Putamen (tissue), 1 donor: ENCODE measurements around the gene ZNF20.
A peak's percentile ranks its signal among the peaks of the same experiment; 100 is the strongest.

ENCODE experiments used
- DNase-seq: peaks from one replicate; pipeline ENCODE4 v3.0.0-alpha.2; 2016; ENCODE audit warnings: low spot score

ZNF20 gene

GRCh38 chr19:12139885-12140544, at the start of gene ZNF20:
Gene ZNF20, minus strand, starts transcription at chr19:12140350. Its CDS starts 168 bp downstream, at chr19:12140182.
- peak; percentile 92 for DNase-seq

DNA sequence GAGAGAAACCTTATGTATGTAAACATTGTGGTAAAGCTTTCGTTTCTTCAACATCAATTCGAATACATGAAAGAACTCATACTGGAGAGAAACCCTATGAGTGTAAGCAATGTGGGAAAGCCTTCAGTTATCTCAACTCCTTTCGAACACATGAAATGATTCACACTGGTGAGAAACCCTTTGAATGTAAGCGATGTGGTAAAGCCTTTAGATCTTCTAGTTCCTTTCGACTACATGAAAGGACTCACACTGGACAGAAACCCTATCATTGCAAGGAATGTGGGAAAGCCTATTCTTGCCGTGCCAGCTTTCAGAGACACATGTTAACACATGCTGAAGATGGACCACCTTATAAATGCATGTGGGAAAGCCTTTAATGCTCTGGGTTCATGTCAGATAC, 47.5 kb upstream of the ZNF20 start:
- no peak for DNase-seq

DNA sequence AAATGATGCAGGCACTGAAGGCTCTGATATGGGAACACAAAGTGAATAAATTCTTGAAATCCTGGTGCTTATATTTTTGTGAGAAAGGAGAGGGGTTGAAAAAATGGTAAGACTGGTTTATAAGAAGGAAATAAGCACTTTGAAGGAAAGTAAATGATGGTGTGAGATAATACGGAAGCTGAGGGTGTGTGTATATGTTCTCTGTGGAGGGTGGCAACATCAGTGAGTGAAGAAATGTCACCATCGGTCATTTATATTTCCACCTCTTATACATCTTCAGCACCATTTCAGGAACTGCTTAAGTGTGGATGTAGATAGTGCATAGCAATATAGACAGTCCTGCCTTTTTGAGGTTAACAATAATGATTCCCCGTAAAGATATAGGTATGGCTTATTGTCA, 40.2 kb upstream of the ZNF20 start:
- DNase-seq = no peak

- no peak for DNase-seq
Measured at GRCh38 chr19:12166626-12167025, 26.5 kb upstream of the ZNF20 start.

DNA sequence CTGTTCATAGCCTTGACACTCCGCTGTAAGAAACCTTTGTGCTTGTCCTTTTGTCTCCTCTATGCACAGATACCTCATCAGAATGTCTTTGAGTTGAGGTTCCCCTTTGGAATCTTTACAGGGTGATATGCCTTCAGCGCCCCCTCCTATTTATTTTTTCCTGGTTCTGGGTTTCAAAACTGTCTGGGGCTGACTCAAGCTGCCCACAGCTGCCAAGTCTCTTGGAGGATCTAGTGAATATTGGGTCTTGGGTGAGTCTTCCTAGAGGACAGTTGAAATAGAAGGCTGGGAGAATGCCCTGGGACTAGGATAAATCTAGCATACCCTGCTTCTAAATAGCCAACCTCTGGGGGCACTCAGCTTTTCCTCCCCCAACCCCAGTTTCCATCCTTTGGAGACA, 23.7 kb upstream of the ZNF20 start:
- DNase-seq = no peak

GRCh38 chr19:12162882-12163806, 23.0 kb upstream of the ZNF20 start, which contains the start of gene ZNF136:
Gene ZNF136, plus strand, starts transcription at chr19:12163096. Its CDS starts 108 bp downstream, at chr19:12163204.
- DNase-seq = peak; percentile 92

DNA sequence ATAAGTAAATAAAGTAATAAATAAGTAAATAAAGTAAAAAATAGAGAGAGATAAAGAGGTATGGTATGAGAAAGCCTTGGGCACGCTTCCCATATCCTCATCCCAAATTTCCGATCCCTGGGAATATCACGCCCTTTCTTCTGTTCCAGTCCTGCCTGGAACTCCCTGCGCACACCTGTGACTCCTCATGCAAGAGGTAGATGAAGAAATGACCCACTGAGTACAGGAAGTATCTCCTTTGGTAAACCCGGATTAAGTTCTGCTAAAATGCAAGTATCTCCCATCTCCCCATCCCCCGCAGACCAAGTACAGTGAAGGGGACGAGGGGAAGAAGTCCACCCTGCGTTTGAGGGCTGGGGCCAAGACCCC, 22.3 kb upstream of the ZNF20 start:
- no peak for DNase-seq

DNA sequence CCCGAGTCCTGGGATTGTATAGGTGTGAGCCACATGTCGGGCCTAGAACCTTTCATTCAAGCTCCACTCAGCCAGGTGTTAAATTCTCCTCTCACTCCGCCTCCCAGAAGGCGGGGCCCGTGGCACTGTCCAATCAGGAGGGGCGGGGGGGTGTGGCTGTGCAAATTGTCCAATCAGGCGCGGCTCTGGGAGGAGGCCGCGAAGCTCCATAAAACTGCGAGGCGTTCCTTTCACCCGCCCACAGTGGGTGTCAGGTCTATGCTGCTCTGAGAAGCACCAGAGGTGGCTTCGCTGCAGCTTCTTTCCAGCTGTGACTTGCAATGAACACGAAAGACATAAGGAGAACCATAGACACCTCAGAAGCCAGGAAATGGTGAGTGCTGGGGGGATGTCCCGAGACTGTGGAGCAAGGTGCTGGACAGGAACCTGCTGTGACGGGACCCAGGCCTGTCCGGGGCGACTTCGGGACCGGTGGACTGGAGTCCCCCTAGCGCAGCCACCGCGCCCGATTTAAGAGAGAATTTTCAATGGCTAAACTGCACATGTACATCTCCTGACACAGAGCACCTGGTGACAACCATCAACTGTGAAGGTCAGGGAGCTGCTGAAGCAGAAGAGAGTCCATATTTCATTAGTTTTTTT, 19.7 kb upstream of the ZNF20 start:
- no peak for DNase-seq

DNA sequence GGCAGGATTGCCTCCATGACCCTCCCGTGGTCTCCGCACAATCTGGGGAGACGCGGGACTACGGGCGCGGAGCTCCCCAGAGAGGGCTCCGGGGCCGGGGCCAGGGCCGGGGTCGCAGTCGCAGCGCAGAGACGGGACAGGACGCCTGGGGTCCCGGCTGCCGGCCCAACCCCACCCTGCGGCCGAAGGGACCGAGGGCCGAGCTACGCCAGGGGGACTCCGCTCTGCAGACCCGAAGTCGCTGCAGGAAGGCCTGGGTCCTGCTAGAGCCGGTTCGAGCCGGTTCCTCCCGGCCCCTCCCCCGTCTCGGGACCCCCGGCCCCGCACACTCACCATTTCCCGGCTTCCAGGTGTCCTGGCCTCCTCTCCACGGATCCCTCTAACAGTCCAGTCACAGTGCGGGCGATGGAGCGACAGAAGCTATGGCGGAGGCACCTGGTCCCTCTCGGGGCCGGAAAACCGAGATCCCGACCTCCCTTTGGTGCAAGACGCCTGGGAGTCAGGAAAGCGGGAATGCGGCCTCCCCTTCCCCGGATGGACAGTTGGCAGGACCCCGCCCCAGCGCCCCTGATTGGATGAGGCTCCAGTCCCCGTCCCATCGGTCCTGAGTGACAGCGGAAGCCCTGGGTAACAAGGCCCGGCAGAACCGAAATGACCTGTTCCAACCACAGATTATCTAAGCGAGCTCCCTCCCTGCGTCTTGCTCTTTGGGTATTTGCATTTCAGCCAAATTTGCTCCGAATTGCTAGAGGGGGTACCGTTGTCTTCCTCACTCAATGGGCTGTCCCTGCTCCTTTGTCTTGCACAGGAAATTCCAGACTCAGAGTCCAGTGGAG, 16.3 kb upstream of the ZNF20 start, which contains the start of gene ZNF625:
Gene ZNF625, minus strand, starts transcription at position 512 of the 836 bp plus-strand sequence. Its CDS starts 176 bp downstream, at position 336.
- peak; percentile 83 for DNase-seq

DNA sequence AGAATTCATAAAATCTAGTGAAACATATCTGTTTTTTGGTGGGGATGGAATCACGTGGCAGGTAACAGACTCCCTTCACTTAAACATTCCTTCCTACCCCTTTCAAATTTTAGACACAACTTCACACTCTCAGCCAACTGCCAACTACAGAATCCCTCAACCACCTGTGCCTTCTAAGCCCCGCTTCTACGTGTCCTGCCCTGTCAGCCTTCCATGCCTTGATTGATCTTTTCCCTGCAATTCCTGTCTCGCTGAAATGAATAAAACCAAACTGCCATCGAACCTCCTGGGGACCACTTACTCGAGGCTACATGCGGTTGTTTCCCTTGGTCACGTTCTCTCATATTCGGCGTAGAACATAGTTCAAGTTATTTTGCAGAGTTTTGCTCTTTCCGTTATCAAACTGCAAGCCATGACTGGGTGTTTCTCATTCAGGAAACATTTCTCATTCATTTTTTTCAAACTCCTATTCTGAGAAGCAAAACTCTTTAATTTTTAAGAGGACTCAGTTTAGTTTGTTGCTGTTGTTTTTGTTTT, 15.2 kb upstream of the ZNF20 start:
- no peak for DNase-seq

GRCh38 chr19:12145348-12145747, 5.2 kb upstream of the ZNF20 start:
- no peak for DNase-seq

GRCh38 chr19:12141405-12141736, 1.2 kb upstream of the ZNF20 start:
- DNase-seq = no peak

DNA sequence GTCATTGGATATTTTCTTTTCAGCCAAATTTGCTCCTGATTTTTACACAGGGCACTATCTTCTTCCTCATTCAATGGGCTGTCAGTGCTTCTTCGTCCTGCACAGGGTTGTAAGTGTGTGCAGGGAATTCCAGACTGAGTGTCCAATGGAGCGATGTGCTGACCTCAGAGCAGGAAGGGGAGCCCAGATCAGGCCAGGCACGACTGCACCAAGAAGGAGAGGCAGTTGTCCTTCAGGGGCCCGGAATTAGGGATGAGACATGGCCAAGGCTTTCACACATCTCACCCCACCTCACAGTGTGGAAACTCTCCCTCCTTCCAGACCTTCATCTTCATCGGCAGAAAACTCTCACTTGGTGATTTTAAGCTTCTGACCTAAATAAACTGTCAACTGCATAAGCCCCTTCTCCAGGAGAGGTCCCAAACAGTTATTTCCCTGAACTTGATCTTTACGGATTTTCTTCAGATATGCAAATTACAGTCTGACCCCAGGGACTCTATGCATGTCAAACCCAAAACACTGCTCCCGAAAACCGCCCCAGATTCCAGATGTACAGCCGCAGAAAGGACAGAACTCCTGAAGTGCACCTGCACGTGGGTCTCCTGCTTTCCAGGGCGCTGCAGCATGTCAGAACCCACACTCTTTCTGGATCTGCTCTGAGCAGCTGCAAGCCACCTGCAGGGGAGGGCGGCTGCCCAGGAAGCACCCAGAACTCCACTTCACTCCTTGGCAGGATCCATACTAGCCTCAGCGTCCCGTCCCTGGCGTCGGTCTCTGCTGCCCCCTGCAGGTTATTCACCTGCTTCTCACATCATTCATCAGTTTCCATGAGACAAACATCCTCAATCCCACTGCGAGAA, 625 bp upstream of the ZNF20 start:
- peak; percentile 85 for DNase-seq

DNA sequence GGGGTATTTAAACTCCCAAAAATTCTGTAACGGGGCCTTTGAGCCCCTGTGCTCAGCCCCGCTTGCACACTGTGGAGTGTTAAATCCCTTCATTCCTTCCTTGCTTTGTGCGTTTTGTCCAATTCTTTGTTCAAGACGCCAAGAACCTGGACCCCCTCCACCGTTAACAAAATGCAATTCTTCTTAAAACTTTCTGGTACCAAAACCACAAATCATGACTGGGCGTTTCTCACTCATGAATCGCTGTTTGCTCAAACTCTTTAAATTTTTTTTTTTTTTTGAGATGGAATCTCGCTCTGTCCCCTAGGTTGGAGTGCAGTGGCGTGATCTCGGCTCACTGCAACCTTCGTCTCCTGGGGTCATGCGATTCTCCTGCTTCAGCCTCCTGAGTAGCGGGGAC, 881 bp downstream of the ZNF20 start:
- DNase-seq = no peak

DNA sequence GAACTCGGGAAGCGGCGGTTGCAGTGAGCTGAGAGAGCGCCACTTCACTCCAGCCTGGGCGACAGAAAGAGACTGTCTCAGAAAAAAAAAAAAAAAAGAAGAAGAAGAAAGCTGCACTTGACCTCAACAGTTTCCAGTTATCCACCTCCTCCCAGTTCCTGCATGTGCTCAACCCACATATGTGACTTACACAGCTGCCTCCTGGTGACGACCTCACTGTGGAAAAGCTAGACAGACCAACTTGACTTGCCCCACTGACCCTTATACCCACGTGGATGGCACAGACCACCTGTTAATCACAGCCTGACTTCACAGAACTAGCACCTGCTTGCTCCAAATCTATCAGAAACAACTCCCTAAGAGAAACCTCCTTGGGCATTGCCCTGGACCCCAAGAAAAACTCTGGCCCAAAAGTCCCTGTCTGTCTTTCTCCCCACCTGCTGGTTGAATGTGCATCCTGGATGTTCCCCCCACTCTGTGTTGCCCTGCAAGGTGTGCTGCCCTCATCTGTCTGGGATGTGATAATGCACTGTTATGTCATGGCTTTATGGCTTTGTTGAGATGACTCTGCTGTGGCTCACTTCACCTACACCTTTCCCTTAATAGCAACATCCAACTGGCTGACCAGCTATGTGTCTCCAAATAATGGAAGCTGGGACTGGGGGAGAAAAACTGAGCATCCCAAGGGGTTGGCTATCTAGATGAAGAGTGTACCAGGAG, 2.8 kb downstream of the ZNF20 start:
- DNase-seq = no peak

- no peak for DNase-seq
Measured at GRCh38 chr19:12133069-12133468, 7.1 kb downstream of the ZNF20 start.

GRCh38 chr19:12126707-12127106, 13.4 kb downstream of the ZNF20 start:
- no peak for DNase-seq

DNA sequence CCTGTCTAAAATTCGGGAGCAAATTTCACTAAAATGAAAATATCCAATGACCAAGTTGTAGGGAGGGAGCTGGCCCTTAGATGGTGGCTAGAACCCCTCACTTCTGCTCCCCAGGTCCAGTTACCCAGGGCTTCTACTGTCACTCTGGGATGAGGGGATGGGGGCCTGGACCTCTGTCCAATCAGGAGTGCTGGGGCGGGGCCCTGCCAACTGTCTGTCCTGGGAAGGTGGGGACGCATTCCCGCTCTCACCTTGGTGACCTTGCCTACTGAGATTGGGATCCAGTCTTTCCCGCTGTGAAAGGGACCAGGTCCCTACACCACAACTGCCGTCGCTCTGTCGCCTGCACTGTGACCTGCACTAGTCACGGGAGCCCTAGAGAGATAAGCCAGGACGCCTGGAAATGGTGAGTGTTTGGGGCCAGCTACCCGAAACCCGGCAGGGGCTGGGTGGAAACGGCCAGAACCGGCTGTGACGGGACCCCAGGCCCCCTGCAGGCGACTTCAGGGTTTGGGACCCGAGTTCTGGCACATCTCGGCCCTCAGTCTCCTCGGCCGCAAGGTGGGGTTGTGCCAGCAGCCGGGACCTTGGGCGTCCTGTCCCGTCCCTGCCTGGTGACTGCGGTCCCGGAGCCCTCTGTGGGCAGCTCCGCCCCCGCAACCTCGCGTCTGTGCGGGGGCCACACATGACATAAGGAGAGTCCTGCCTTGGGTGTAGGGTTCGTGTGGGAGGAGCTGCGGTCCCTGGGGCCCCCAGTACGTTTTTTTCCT, 22.8 kb downstream of the ZNF20 start:
- no peak for DNase-seq

GRCh38 chr19:12113121-12113520, 27.0 kb downstream of the ZNF20 start:
- DNase-seq = no peak
